Raji (cell line): Measurements from ENCODE around the gene RNF148.

Experiments
- POLR2A ChIP-seq: IDR thresholded peaks from 2 replicates; pipeline ENCODE4 v1.6.1; 2011; ENCODE audit warnings: low read depth, low read length, control low read depth; ENCODE audit not compliant: insufficient read depth

The RNF148 gene

DNA sequence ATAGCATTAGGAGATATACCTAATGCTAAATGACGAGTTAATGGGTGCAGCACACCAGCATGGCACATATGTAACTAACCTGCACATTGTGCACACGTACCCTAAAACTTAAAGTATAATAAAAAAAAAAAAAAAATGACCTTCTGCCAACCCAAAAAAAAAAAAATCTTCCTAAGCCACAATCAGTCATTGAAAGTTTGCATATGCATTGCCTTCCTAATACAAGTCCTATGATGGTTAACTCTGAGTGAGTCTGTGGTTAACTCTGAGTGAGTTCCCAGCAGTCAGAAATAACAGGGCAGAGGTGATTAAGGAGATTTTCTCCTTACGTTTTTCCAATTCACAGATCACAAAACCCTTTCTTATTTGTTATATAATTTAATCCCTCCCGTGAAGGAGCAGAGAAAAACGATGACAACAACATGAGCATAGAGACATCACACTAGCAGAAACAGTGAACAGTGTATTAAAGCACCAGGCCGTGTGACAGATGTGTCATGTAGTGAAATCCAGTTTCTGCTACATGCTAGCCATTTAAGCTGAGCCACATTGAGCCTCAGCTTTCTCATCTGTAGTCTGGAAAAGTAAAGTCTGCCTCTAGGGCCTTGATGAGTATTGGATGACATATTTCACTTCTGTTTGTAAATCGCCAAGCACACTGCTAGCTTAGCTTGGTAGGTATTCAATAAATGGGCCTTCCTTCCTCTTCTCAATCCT is 7.4 kb upstream of the RNF148 start:
- no peak for TF ChIP-seq POLR2A

DNA sequence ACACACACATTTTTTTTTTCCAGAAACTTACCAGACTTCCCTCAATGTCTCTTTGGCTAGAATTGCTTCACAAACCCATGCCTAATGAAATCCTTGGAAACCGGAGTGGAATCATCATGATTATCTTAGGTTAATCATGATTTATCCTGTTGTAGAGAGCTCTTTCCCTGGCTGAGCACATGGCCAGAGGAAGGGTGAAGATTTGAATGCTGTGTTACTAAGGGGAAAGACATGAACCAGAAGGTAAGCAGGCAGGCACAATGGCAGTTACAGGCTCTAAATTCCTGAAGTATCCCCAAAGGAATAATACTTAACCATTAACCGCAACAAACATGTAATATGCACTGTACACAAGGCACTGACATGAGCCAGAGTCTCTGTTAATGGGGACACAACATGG is 4.1 kb upstream of the RNF148 start:
- no peak for TF ChIP-seq POLR2A

DNA sequence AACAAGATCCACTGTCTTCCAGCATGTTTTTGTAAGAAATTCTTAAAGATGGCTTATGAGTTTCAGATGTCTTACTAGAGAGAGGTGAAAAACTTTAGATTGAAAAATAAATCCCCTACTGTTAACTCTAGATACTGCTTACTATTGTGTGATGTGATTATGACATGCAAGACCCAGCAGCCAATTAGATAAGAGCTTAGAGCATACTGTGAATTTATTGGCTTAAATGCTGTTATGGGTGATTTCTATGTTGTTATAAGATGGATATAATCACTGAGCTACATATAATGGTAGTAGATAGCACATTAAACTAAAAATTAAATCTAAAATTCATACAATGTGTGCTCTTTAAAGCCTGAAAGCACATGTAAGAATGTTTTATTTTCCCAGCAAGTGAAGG is 3.7 kb downstream of the RNF148 start, which contains the start of gene RNF133:
Gene RNF133 (minus strand): TSS at position 101 of the 400 bp plus-strand sequence. CDS start 199 bp downstream, outside the sequence.
- no peak for TF ChIP-seq POLR2A

DNA sequence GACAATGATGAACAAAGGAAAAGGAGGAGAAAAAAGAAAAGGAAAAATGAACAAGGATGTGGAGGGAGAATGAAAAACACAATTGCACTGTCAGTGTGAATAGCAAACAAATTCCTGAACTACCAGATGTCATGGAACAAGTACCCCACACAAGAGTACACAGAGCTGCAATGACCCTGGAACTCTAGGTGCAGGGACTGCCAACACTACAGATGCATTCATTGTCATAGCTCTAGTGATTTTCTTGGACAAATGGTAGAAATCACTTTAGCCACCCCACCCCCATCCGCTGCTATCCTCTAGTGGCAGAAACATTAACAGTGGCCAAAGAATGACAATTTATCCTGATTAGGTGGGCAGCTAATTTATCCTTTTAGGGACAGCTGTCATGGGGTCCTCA is 6.9 kb downstream of the RNF148 start:
- no peak for TF ChIP-seq POLR2A

DNA sequence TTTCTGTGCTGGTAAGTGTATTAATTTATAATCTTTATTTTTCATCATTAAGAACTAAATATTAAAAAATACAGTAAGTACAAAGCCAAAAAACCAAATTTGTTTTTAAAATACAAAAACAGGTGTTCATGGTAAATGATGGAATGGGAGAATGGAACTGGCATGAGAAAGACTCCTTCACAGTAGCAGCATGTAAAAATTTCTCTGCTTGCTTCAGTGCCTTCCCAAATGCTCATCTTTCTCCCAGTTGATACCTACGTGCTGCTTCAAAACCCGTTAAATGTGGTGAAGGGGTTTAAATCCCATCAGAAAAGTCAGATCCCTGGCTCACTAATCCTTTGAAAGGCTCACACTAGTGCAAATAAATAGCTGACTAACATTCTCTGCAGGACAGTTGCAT is 8.0 kb downstream of the RNF148 start:
- TF ChIP-seq POLR2A: no peak

DNA sequence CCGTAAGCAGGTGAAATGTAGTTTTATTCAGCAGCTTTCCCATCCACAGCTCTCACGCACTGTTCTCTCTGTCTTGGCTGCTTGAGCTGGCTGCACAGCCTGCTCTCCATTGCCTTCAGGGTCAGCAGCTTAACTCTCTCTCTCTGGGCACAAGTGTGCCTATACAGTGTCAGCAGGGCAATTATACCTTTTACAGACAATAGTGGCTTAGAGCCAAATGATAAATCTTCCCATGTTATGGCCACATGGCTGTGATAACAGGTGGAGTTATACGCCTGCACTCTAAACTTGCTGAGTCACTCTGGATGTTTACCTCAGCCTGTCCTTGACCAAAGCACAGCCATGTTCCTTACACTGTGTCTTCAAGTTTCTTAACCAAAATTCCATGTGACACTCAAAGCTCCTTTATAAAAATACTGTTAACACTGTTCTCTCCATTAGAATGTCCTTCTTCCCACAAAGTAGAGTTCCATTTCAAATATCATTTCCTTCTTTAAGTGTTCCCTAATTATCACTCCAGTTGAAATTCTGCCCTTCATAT is 9.9 kb downstream of the RNF148 start:
- TF ChIP-seq POLR2A: no peak

DNA sequence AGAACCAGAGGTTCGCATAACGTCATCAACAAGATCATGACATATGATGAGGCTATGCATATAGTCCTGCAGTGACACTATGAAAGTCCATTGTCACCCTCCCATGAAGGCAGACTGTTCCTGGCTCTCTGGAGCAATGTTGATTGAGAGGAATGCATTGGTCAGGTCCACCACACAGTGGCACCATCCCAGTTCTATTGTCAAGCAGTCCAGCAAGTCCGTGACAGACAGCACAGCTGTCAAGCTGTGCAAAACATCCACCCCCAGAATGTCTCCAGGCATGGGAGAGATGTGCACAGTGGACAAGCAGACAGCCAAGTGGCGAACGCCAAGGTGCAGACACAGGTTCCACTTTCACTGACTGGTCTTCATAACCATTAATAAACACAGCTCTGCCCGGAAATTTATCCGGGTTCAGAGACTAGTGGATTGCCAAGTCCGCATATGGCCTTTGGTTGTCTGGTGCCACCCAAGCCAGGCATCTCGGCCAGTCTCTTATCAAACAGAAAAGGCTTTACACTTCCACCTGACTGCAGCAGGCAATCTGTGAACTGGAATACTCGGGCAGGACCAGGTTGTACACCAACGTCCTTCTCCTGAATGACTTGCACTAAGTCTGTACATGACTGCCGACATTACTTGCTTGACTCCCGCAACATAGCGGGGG is 11.0 kb downstream of the RNF148 start:
- no peak for TF ChIP-seq POLR2A

DNA sequence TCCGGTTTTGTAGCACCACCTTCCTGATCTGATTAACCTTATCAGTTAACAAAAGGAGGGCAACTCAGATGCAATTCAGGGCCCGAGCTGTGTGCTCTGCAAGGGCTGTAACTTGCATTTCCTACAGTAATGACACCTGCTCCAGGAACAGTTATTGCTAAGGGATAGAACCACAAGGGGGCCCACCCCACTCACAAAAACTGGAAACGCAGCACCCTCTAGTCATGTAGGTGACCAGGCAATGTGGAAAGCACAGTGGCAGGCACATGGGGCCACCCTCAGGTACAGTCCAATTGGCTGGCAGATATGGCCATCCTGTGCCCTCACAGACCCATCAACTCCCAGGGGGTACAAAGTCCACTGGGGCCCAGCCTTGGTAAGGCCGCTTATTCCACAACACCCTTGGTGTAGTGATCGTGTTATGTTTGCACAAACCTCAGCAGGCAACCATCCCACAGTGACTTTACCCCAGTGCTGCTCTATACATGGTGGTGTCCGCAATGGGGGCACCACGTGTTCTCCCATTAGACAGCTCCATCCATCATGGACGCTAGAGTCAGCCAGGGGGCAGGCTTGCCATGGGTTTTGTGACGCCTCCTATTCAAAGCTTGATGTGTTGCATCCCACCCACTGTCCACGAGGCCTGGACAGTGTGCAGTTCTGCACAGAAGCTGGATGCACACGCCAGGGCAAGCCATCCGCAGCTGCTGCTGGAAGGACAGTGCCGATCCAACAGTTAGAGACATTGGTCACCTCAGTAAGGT is 13.2 kb downstream of the RNF148 start:
- TF ChIP-seq POLR2A: no peak

DNA sequence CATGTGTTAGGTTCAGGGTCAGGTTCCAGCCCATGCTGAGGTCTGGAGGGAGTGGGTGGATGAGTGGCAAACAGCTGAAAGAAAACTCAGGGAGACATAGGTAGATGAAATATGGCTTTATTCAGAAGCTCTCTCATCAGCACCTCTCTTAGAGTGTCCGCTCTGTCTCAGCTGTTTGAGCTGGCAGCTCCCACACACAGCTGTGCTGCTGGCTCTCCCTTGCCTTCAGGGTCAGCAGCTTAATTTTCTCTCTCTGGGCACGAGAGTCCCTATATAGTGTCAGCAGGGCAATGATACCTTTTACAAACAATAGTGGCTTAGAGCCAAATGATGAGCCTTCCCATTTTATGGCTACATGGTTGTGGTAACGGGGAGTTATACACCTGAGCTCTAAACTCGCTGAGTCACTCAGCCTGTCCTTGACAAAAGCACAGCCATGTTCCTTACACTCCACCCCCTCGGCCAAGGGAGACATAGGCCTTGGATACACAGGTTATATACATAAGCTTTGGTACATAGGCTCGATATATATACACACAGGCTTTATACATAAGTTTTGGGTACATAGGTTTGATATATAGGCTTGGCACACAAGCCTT is 14.2 kb downstream of the RNF148 start:
- TF ChIP-seq POLR2A: no peak

DNA sequence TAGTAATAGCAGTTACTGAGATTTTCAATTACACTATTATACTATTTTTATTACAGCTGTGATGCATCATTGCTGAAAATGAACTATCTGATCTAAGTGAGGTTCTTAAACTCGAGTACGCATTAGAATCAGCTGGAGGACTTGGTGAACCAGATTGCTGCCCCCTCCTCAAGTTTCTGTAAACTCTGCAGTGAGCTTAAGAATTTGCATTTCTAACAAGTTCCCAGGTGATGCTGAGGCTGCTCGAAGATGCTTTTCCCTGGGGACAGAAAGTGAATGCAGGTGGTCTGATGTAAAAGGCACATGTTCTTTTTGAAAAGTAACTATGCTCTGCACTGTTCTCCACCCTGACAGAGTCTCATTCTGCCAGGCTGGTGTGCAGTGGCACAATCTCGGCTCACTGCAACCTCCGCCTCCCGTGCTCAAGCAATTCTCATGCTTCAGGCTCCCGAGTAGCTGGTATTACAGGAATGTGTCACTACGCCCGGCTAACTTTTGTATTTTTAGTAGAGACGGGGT is 16.3 kb downstream of the RNF148 start:
- TF ChIP-seq POLR2A: no peak

DNA sequence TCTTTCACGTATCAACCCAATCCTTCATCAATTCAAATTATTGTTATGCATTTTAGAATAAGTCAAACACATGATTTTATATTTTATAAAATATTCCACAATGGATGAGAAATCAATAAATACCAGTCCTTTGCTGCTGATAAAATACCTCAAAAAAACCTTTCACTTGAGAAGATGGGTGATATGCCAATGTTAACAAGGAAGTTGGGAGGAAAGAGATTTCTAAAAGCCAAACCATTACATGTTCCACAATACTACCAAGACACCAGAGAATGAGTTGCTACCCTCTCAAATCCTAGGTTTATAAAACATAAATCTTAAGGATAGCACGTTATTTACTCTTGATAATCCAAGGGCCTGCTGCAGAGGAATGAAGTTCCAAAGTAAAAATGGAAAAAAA is 18.2 kb downstream of the RNF148 start:
- TF ChIP-seq POLR2A: no peak

DNA sequence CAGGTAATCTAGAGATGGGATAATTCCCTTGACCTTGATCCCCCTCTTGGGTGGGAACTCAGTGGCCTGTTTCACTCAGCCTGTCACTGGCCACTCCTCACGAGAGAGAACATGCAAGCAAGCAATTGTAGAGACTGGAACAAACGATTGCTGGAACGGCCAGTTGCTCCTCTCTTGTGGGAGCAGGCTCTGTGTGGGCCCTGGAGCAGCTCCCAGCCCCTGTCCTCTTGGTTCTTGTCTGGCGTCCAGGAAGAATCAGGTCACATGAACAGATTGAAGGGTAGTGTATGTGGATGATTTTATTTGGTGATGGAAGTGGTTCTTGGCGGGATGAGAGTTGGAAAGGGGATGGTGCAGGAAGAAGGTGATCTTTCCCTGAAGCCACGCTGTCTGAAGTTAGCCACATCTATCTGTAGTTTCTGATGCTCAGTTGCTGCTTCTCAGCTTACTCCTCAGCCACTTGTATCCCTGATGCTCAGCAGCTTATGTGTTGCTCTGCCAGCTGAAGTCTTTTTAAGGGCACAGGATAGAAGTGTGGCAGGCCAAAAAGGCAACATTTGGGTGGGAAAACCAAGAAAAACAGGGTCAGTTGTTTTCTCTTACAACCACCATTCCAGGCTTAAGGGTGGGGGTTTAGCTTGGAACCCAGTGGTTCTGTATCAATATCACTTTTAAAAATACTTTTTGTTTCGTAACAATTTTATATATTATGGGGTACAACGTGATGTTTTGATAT is 19.7 kb downstream of the RNF148 start:
- no peak for TF ChIP-seq POLR2A

DNA sequence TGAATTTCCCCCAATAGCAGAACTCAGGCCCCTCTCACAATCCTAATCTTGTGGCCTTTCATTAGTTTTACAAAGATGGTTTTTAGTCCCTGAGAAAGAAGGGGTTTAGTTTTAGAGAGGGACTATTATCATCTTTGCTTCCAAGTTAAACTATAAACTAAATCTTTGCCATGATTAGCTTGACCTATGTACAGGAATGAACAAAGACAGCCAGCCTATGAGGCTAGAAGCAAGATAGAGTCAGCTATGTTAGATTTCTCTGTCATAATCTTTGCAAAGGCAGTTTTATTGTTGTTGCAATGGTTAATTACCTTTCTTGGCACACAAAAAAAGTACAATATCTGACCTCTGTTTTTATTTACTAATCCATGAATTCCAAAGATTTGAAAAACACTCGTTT is 22.9 kb downstream of the RNF148 start:
- no peak for TF ChIP-seq POLR2A

DNA sequence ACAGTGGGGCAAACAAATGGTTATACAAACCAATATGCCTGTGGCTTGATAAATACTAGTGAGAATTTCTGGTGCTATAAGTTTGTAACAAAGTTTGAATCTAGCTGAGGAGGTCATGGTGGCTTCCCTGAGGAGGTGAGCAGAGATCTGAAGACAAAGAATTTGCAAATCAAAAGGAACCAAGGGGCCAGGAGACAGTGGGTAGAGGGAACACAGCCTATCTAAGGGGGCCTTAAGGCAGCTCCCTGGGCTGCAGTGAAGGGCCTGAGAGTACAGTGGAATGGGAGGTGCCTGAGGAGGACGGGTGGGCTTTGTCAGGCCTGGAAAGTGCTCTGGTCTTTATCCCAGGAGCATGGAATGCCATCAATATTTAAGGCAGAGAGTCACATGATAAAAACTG is 25.6 kb downstream of the RNF148 start:
- TF ChIP-seq POLR2A: no peak
